ENCODE results near the gene ASCC2. TPM values are rescaled to one million over a fixed set of nuclear protein-coding genes. Genes with fewer than 3 reads are reported as not detected.

Gene ASCC2
- total and polyA plus RNA-seq, 2 experiments from 2014 or later, result 30.5 to 31.3 TPM

DNA sequence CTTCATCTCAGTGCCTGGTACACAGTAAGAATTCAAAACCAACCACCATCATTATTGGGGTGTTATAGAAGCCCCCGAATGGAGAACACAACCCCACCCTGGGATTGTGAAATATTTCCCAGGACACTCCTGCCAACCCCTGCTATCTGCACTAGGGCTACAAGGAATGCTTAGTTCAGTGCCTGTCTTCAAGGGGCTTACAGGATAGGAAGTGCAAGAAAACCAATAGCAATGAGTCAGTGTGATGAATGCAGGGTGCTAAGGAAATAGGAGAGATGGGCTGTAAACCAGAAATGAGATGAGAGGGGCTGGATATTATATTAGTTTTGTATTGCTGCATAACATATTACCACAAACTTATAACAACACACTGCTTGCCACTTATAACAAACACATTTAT, 965 bp upstream of the ASCC2 start (continued):
- TF ChIP-seq, protein P1, sequence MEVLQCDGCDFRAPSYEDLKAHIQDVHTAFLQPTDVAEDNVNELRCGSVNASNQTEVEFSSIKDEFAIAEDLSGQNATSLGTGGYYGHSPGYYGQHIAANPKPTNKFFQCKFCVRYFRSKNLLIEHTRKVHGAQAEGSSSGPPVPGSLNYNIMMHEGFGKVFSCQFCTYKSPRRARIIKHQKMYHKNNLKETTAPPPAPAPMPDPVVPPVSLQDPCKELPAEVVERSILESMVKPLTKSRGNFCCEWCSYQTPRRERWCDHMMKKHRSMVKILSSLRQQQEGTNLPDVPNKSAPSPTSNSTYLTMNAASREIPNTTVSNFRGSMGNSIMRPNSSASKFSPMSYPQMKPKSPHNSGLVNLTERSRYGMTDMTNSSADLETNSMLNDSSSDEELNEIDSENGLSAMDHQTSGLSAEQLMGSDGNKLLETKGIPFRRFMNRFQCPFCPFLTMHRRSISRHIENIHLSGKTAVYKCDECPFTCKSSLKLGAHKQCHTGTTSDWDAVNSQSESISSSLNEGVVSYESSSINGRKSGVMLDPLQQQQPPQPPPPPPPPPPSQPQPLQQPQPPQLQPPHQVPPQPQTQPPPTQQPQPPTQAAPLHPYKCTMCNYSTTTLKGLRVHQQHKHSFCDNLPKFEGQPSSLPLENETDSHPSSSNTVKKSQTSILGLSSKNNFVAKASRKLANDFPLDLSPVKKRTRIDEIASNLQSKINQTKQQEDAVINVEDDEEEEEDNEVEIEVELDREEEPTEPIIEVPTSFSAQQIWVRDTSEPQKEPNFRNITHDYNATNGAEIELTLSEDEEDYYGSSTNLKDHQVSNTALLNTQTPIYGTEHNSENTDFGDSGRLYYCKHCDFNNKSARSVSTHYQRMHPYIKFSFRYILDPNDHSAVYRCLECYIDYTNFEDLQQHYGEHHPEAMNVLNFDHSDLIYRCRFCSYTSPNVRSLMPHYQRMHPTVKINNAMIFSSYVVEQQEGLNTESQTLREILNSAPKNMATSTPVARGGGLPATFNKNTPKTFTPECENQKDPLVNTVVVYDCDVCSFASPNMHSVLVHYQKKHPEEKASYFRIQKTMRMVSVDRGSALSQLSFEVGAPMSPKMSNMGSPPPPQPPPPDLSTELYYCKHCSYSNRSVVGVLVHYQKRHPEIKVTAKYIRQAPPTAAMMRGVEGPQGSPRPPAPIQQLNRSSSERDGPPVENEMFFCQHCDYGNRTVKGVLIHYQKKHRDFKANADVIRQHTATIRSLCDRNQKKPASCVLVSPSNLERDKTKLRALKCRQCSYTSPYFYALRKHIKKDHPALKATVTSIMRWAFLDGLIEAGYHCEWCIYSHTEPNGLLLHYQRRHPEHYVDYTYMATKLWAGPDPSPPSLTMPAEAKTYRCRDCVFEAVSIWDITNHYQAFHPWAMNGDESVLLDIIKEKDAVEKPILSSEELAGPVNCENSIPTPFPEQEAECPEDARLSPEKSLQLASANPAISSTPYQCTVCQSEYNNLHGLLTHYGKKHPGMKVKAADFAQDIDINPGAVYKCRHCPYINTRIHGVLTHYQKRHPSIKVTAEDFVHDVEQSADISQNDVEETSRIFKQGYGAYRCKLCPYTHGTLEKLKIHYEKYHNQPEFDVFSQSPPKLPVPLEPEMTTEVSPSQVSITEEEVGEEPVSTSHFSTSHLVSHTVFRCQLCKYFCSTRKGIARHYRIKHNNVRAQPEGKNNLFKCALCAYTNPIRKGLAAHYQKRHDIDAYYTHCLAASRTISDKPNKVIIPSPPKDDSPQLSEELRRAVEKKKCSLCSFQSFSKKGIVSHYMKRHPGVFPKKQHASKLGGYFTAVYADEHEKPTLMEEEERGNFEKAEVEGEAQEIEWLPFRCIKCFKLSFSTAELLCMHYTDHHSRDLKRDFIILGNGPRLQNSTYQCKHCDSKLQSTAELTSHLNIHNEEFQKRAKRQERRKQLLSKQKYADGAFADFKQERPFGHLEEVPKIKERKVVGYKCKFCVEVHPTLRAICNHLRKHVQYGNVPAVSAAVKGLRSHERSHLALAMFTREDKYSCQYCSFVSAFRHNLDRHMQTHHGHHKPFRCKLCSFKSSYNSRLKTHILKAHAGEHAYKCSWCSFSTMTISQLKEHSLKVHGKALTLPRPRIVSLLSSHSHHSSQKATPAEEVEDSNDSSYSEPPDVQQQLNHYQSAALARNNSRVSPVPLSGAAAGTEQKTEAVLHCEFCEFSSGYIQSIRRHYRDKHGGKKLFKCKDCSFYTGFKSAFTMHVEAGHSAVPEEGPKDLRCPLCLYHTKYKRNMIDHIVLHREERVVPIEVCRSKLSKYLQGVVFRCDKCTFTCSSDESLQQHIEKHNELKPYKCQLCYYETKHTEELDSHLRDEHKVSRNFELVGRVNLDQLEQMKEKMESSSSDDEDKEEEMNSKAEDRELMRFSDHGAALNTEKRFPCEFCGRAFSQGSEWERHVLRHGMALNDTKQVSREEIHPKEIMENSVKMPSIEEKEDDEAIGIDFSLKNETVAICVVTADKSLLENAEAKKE (CRISPR knock-in tag; IDR thresholded peaks at IDR 0.05), result no peak
- TF ChIP-seq ZNF331 (CRISPR knock-in tag; IDR thresholded peaks at IDR 0.05; ENCODE audit: low read depth), result no peak
- TF ChIP-seq POLR2AphosphoS5 (IDR thresholded peaks at IDR 0.05; ENCODE audit: low read depth), result no peak
- TF ChIP-seq STAT1 (IDR thresholded peaks at IDR 0.05; ENCODE audit: unreplicated experiment), result no peak
- TF ChIP-seq EZH2 (IDR thresholded peaks at IDR 0.05; ENCODE audit: low read depth, unreplicated experiment), result no peak
- TF ChIP-seq JUNB (IDR thresholded peaks at IDR 0.05; ENCODE audit: unreplicated experiment), result no peak
- TF ChIP-seq, protein P2, sequence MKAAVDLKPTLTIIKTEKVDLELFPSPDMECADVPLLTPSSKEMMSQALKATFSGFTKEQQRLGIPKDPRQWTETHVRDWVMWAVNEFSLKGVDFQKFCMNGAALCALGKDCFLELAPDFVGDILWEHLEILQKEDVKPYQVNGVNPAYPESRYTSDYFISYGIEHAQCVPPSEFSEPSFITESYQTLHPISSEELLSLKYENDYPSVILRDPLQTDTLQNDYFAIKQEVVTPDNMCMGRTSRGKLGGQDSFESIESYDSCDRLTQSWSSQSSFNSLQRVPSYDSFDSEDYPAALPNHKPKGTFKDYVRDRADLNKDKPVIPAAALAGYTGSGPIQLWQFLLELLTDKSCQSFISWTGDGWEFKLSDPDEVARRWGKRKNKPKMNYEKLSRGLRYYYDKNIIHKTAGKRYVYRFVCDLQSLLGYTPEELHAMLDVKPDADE (IDR thresholded peaks at IDR 0.05), result no peak

DNA sequence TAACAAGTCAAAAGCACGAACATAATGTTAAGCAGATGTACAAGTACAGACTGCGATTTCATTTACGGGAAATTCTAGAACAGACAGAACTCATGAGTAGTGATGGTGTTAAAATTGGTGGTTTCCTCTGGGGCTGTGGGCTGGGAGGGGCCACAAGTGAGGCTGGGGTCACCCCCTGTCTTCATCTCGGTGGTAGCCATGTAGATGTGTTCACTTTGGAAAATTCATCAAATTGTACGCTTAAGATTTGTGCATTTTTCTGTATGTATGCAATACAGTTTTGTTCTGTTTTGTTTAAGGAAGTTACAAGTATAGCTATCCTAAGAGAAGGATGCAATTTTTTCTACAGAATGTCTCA, 504 bp upstream of the ASCC2 start:
- no peaks in the 10 kb centered on the region for H3K9me2 ChIP-seq (ENCODE audit: insufficient read depth)
- TF ChIP-seq CREB1 (CRISPR knock-in tag; IDR thresholded peaks at IDR 0.05; ENCODE audit: low read depth) (no peak), ZNF114 (CRISPR knock-in tag; IDR thresholded peaks at IDR 0.05) (no peak), EZH2 (IDR thresholded peaks at IDR 0.05; ENCODE audit: low read depth, unreplicated experiment) (no peak), STAT1 (IDR thresholded peaks at IDR 0.05; ENCODE audit: unreplicated experiment) (no peak), NANOG (IDR thresholded peaks at IDR 0.05; ENCODE audit: borderline replicate concordance) (no peak), ZNF331 (CRISPR knock-in tag; IDR thresholded peaks at IDR 0.05; ENCODE audit: low read depth) (no peak)
- TF ChIP-seq, protein P2 (IDR thresholded peaks at IDR 0.05), result no peak
- TF ChIP-seq, protein P3, sequence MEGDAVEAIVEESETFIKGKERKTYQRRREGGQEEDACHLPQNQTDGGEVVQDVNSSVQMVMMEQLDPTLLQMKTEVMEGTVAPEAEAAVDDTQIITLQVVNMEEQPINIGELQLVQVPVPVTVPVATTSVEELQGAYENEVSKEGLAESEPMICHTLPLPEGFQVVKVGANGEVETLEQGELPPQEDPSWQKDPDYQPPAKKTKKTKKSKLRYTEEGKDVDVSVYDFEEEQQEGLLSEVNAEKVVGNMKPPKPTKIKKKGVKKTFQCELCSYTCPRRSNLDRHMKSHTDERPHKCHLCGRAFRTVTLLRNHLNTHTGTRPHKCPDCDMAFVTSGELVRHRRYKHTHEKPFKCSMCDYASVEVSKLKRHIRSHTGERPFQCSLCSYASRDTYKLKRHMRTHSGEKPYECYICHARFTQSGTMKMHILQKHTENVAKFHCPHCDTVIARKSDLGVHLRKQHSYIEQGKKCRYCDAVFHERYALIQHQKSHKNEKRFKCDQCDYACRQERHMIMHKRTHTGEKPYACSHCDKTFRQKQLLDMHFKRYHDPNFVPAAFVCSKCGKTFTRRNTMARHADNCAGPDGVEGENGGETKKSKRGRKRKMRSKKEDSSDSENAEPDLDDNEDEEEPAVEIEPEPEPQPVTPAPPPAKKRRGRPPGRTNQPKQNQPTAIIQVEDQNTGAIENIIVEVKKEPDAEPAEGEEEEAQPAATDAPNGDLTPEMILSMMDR (conservative IDR thresholded peaks at IDR 0.05; ENCODE audit: low read depth in 2 of 2), result no peak
- no peaks in the 10 kb centered on the region; the same call in 2 of the 3 replicates for H3K36me3 Mint-ChIP-seq (ENCODE audit: low read depth)
- H3K4me3 Mint-ChIP-seq, result peak overlapping the region; percentile 92
- peak overlapping the region; percentile 97 for H3K27ac Mint-ChIP-seq
- H3K27me3 Mint-ChIP-seq (ENCODE audit: insufficient read depth, low read depth, poor library complexity), result no peaks in the 10 kb centered on the region
- no peaks in the 10 kb centered on the region for H3K27me3 ChIP-seq (ENCODE audit: insufficient read depth)
- H2AFZ ChIP-seq, result peak overlapping the region; percentile 56
- H3K79me2 ChIP-seq (replicated peaks; ENCODE audit: insufficient read depth), result peaks cover 14% of the 10 kb centered on the region
- no peaks in the 10 kb centered on the region for H3F3A ChIP-seq (replicated peaks; ENCODE audit: low read depth)
- no peaks in the 10 kb centered on the region for H3K36me3 ChIP-seq (ENCODE audit: insufficient read depth)
- H3K4me2 ChIP-seq, result peak overlapping the region; percentile 75
- peak overlapping the region; percentile 93 for H3K4me3 ChIP-seq
- no peaks in the 10 kb centered on the region; the same call in 1 of the 2 replicates for H4K20me1 ChIP-seq (replicated peaks; ENCODE audit: insufficient read depth)
- no peak for DNase-seq (ENCODE audit: low spot score)
- ATAC-seq, result no peak
- H3K4me1 Mint-ChIP-seq, result peaks cover 9% of the 10 kb centered on the region
- H3K4me1 ChIP-seq (ENCODE audit: insufficient read depth), result peaks cover 11% of the 10 kb centered on the region; the same call in 1 of the 2 replicates
- H3K27ac ChIP-seq (ENCODE audit: low read depth), result no peak overlapping the region
- no peaks in the 10 kb centered on the region; the same call in 2 of the 3 replicates for H3K9me3 Mint-ChIP-seq
